WTC11 (cell line): ENCODE measurements around the gene SERP2. TPM values are rescaled to one million over a fixed set of nuclear protein-coding genes. Genes with fewer than 3 reads are reported as not detected.

Source experiments
- AFF4 ChIP-seq: sonication (generic); formaldehyde crosslinking; IDR thresholded peaks from 2 replicates; pipeline ENCODE4 v1.8.1; 2023; ENCODE audit warnings: mild to moderate bottlenecking, missing genetic modification reagents, borderline replicate concordance
- ATF2 ChIP-seq: sonication (generic); formaldehyde crosslinking; IDR thresholded peaks from 2 replicates; pipeline ENCODE4 v1.8.1; 2022; ENCODE audit warnings: low read depth, missing genetic modification reagents, borderline replicate concordance
- ELF4 ChIP-seq: sonication (generic); formaldehyde crosslinking; IDR thresholded peaks from 2 replicates; pipeline ENCODE4 v1.8.1; 2022; ENCODE audit warnings: low read depth, mild to moderate bottlenecking, moderate library complexity, missing genetic modification reagents
- ETV6 ChIP-seq: sonication (generic); formaldehyde crosslinking; IDR thresholded peaks from 2 replicates; pipeline ENCODE4 v1.8.1; 2022; ENCODE audit warnings: mild to moderate bottlenecking, missing genetic modification reagents
- FOXP1 ChIP-seq: sonication (generic); formaldehyde crosslinking; IDR thresholded peaks from 2 replicates; pipeline ENCODE4 v1.8.0; 2022; ENCODE audit warnings: missing genetic modification reagents, mild to moderate bottlenecking, moderate library complexity, borderline replicate concordance
- GTF2I ChIP-seq: fragments of 250-450 bp; sonication (Bioruptor Pico); conservative IDR thresholded peaks from 2 replicates; pipeline ENCODE4 v1.4.0; 2021; ENCODE audit warnings: mild to moderate bottlenecking
- NFATC4 ChIP-seq: fragments of 250-450 bp; sonication (Bioruptor Pico); IDR thresholded peaks from 2 replicates; pipeline ENCODE4 v1.9.0; 2021; ENCODE audit warnings: mild to moderate bottlenecking
- NR1H2 ChIP-seq: sonication (generic); formaldehyde crosslinking; IDR thresholded peaks from 2 replicates; pipeline ENCODE4 v1.9.0; 2021; ENCODE audit warnings: mild to moderate bottlenecking, moderate library complexity, missing genetic modification reagents
- PREB ChIP-seq: sonication (generic); formaldehyde crosslinking; IDR thresholded peaks from 2 replicates; pipeline ENCODE4 v1.8.1; 2022; ENCODE audit warnings: mild to moderate bottlenecking, missing genetic modification reagents, moderate library complexity, borderline replicate concordance
- PRRX2 ChIP-seq: fragments of 250-450 bp; sonication (Bioruptor Pico); IDR thresholded peaks from 2 replicates; pipeline ENCODE4 v1.8.0; 2021; ENCODE audit warnings: mild to moderate bottlenecking
- ZNF219 ChIP-seq: sonication (generic); formaldehyde crosslinking; IDR thresholded peaks from 2 replicates; pipeline ENCODE4 v1.8.0; 2023; ENCODE audit warnings: missing genetic modification reagents, mild to moderate bottlenecking, borderline replicate concordance
- ZNF512 ChIP-seq: sonication (generic); formaldehyde crosslinking; IDR thresholded peaks from 2 replicates; pipeline ENCODE4 v1.8.1; 2022; ENCODE audit warnings: missing genetic modification reagents, borderline replicate concordance
- total RNA-seq: library from RNA; stranded (reverse); gene quantifications from 3 replicates; pipeline ENCODE4 v1.2.3, GENCODE V29; 2021
- TF ChIP-seq, protein P1 (sequence below): fragments of 250-450 bp; sonication (Bioruptor Pico); IDR thresholded peaks from 2 replicates; pipeline ENCODE4 v2.1.2; 2022; ENCODE audit warnings: mild to moderate bottlenecking, moderate library complexity
- TF ChIP-seq, protein P2 (sequence below): sonication (generic); formaldehyde crosslinking; IDR thresholded peaks from 2 replicates; pipeline ENCODE4 v1.8.1; 2022; ENCODE audit warnings: low read depth, mild to moderate bottlenecking, moderate library complexity, missing genetic modification reagents, borderline replicate concordance
- TF ChIP-seq, protein P3 (sequence below): sonication (generic); formaldehyde crosslinking; IDR thresholded peaks from 2 replicates; pipeline ENCODE4 v1.8.0; 2022; ENCODE audit warnings: mild to moderate bottlenecking, missing genetic modification reagents

SERP2 gene
- total RNA-seq, 1 experiment from 2014 or later, result 1.2 TPM

DNA sequence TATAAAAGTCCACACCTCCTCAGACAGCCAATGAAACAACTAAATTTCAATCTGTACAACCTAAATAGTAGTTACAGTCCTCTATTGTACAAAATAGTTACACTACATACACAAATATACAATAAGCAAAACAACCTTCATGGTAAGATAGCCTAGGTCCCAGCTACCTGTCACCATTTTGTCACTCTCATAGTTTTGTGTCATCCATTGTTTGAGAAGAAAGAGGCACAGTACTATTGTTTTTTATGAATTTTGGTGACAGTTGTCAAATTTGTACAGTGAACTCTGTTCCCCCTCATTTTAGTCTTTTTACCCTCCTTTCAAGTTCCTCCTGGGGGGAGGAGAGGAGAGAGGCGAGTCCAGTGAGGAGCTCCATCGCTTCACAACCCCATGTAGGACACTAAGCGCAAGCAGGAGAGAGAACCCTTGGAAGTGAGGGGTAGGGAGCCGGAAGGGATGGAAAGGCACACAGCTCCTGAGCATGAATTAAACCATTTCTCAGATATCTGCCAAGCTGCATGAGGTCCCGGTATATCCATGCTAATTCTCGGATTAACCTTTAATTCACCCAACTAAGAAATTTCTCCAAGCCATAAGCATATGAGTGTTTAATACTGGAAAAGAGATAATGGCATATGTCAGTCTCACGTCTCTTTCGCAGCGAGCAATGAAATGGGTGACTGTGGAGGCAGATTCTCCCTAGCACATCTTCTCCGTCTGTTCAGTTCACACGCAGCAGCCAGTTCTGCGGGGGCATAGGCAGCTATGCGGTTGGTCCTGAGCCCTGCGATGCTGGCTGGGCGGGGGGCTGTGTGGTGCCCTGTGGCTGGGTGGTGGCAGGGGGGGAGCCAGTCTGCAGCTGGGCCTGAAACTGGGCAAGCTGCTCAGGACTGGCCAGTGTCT, 60.5 kb downstream of the SERP2 start (continued):
- TF ChIP-seq, protein P1, sequence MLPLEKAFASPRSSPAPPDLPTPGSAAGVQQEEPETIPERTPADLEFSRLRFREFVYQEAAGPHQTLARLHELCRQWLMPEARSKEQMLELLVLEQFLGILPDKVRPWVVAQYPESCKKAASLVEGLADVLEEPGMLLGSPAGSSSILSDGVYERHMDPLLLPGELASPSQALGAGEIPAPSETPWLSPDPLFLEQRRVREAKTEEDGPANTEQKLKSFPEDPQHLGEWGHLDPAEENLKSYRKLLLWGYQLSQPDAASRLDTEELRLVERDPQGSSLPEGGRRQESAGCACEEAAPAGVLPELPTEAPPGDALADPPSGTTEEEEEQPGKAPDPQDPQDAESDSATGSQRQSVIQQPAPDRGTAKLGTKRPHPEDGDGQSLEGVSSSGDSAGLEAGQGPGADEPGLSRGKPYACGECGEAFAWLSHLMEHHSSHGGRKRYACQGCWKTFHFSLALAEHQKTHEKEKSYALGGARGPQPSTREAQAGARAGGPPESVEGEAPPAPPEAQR (CRISPR knock-in tag), result no peak
- TF ChIP-seq ELF4 (no peak), FOXP1 (no peak), ATF2 (CRISPR knock-in tag) (no peak), AFF4 (CRISPR knock-in tag) (no peak), PREB (CRISPR knock-in tag) (no peak), ZNF512 (CRISPR knock-in tag) (no peak), ETV6 (CRISPR knock-in tag) (no peak), GTF2I (CRISPR knock-in tag) (no peak), NR1H2 (CRISPR knock-in tag) (no peak), PRRX2 (CRISPR knock-in tag) (no peak), NFATC4 (CRISPR knock-in tag) (no peak), ZNF219 (CRISPR knock-in tag) (no peak)
- TF ChIP-seq, protein P2, sequence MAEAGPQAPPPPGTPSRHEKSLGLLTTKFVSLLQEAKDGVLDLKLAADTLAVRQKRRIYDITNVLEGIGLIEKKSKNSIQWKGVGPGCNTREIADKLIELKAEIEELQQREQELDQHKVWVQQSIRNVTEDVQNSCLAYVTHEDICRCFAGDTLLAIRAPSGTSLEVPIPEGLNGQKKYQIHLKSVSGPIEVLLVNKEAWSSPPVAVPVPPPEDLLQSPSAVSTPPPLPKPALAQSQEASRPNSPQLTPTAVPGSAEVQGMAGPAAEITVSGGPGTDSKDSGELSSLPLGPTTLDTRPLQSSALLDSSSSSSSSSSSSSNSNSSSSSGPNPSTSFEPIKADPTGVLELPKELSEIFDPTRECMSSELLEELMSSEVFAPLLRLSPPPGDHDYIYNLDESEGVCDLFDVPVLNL, result no peak
- TF ChIP-seq, protein P3, sequence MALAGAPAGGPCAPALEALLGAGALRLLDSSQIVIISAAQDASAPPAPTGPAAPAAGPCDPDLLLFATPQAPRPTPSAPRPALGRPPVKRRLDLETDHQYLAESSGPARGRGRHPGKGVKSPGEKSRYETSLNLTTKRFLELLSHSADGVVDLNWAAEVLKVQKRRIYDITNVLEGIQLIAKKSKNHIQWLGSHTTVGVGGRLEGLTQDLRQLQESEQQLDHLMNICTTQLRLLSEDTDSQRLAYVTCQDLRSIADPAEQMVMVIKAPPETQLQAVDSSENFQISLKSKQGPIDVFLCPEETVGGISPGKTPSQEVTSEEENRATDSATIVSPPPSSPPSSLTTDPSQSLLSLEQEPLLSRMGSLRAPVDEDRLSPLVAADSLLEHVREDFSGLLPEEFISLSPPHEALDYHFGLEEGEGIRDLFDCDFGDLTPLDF (CRISPR knock-in tag), result no peak
- TF ChIP-seq, all 79 proteins: peak for 0
